IMR-90 (cell line): Measurements from ENCODE around the gene TBCC. TPM values are rescaled to one million over a fixed set of nuclear protein-coding genes. Genes with fewer than 3 reads are reported as not detected.
A peak's percentile ranks its signal among the peaks of the same experiment; 100 is the strongest.

Experiments
- ATAC-seq: fragments of 200-7000 bp; cut with Tn5 transposase; 2 replicates; pipeline ENCODE4 v1.9.1; 2020; ENCODE audit warnings: low read depth, mild to moderate bottlenecking, moderate library complexity
- BruUV-seq: library from RNA; stranded (reverse); fragments of 400-500 nt; replicated peaks from 2 replicates; lab custom pipeline; 2021; lab: Mats Ljungman, UMichigan
- CTCF ChIA-PET: fragments of 300-600 bp; formaldehyde crosslinking; extraction: SDS; loops from one replicate; lab custom pipeline; 2021; ENCODE audit warnings: antibody characterized with exemption; lab: Yijun Ruan, JAX
- POLR2A ChIA-PET: fragments of 300-600 bp; sonication (Branson Sonifier 250); formaldehyde crosslinking; loops from one replicate; lab custom pipeline; 2022; ENCODE audit warnings: antibody characterized with exemption; ENCODE audit not compliant: unreplicated experiment; lab: Charles Lee
- DNase-seq: peaks from one replicate; pipeline ENCODE4 v3.0.0; 2013
- H2AFZ ChIP-seq: replicated peaks from 2 replicates; pipeline ENCODE3; 2013; ENCODE audit warnings: low read length, mild to moderate bottlenecking; ENCODE audit not compliant: poor library complexity
- H2AK5ac ChIP-seq: 2 replicates; pipeline ENCODE4 v1.6.1; 2013; ENCODE audit warnings: low read depth, low read length, inconsistent platforms
- H2AK9ac ChIP-seq: replicated peaks from 2 replicates; pipeline ENCODE3; 2013; ENCODE audit warnings: mild to moderate bottlenecking, low read depth, low read length, moderate library complexity; ENCODE audit not compliant: poor library complexity
- H2BK120ac ChIP-seq: 2 replicates; pipeline ENCODE4 v1.6.1; 2013; ENCODE audit warnings: low read depth, low read length, inconsistent platforms
- H2BK15ac ChIP-seq: 3 replicates; pipeline ENCODE4 v1.6.1; 2013; ENCODE audit warnings: low read depth, low read length, inconsistent platforms
- H2BK20ac ChIP-seq: 2 replicates; pipeline ENCODE4 v1.6.1; 2013; ENCODE audit warnings: low read depth, mild to moderate bottlenecking, inconsistent platforms, low read length, moderate library complexity
- H2BK5ac ChIP-seq: 2 replicates; pipeline ENCODE4 v1.6.1; 2013; ENCODE audit warnings: mild to moderate bottlenecking, low read depth, low read length, inconsistent platforms; ENCODE audit not compliant: poor library complexity, severe bottlenecking
- H3K14ac ChIP-seq: replicated peaks from 2 replicates; pipeline ENCODE4 v1.6.1; 2013; ENCODE audit warnings: low read depth, low read length, inconsistent platforms
- H3K18ac ChIP-seq: 2 replicates; pipeline ENCODE4 v1.6.1; 2013; ENCODE audit warnings: low read depth, low read length, control low read depth
- H3K23ac ChIP-seq: 2 replicates; pipeline ENCODE4 v1.6.1; 2013; ENCODE audit warnings: low read depth, low read length, inconsistent platforms
- H3K27ac ChIP-seq: 2 replicates; pipeline ENCODE4 v1.5.1; 2013; ENCODE audit warnings: mild to moderate bottlenecking, control low read depth, low read length; ENCODE audit not compliant: insufficient read depth
- H3K27me3 ChIP-seq: 2 replicates; pipeline ENCODE4 v1.6.1; 2013; ENCODE audit warnings: low read length; ENCODE audit not compliant: control insufficient read depth, insufficient read depth
- H3K36me3 ChIP-seq: 2 replicates; pipeline ENCODE4 v1.6.1; 2013; ENCODE audit warnings: low read length, mixed read lengths; ENCODE audit not compliant: control insufficient read depth, insufficient read depth
- H3K4ac ChIP-seq: 2 replicates; pipeline ENCODE4 v1.6.1; 2013; ENCODE audit warnings: low read depth, low read length, inconsistent platforms
- H3K4me1 ChIP-seq: 2 replicates; pipeline ENCODE4 v1.6.1; 2013; ENCODE audit warnings: low read length, mixed read lengths; ENCODE audit not compliant: control insufficient read depth, insufficient read depth
- H3K4me2 ChIP-seq: 2 replicates; pipeline ENCODE4 v1.6.1; 2013; ENCODE audit warnings: low read depth, mild to moderate bottlenecking, control low read depth, low read length, moderate library complexity
- H3K4me3 ChIP-seq: 2 replicates; pipeline ENCODE4 v1.5.1; 2013; ENCODE audit warnings: low read depth, mild to moderate bottlenecking, control low read depth, low read length, moderate library complexity; ENCODE audit not compliant: insufficient read depth
- H3K56ac ChIP-seq: 2 replicates; pipeline ENCODE4 v1.6.1; 2013; ENCODE audit warnings: low read length, inconsistent platforms; ENCODE audit not compliant: insufficient read depth; ENCODE audit errors: extremely low read depth
- H3K79me1 ChIP-seq, 2 experiments: 2 replicates each; pipeline ENCODE4 v1.6.1; 2013; ENCODE audit warnings: low read length in 2 of 2, inconsistent platforms in 1 of 2, low read depth in 1 of 2
- H3K9ac ChIP-seq: 2 replicates; pipeline ENCODE4 v1.6.1; 2013; ENCODE audit warnings: low read depth, low read length, control low read depth
- H3K9me1 ChIP-seq: 2 replicates; pipeline ENCODE4 v1.6.1; 2013; ENCODE audit warnings: low read length, inconsistent platforms; ENCODE audit not compliant: insufficient read depth
- H3K9me3 ChIP-seq: 2 replicates; pipeline ENCODE4 v1.6.1; 2013; ENCODE audit warnings: low read length; ENCODE audit not compliant: control insufficient read depth, insufficient read depth
- H4K20me1 ChIP-seq: 2 replicates; pipeline ENCODE4 v1.6.1; 2013; ENCODE audit warnings: low read length, inconsistent platforms; ENCODE audit not compliant: insufficient read depth
- H4K5ac ChIP-seq: 2 replicates; pipeline ENCODE4 v1.6.1; 2013; ENCODE audit warnings: mild to moderate bottlenecking, low read depth, low read length, control low read depth
- H4K8ac ChIP-seq, 2 experiments: 2 replicates each; pipeline ENCODE4 v1.6.1; 2013; ENCODE audit warnings: low read depth in 2 of 2, low read length in 2 of 2, control low read depth in 1 of 2, inconsistent platforms in 1 of 2
- H4K91ac ChIP-seq: 2 replicates; pipeline ENCODE4 v1.6.1; 2013; ENCODE audit warnings: low read depth, low read length, inconsistent platforms; ENCODE audit not compliant: insufficient read depth
- BHLHE40 ChIP-seq: fragments of 150-350 bp; IDR thresholded peaks from 2 replicates; pipeline ENCODE4 v1.6.1; 2016; ENCODE audit warnings: mild to moderate bottlenecking, low read depth, low read length
- CHD1 ChIP-seq: IDR thresholded peaks from 2 replicates; pipeline ENCODE4 v1.6.1; 2012; ENCODE audit warnings: low read depth, low read length, improper control_type of control experiment
- FOS ChIP-seq: fragments of 150-350 bp; IDR thresholded peaks from 2 replicates; pipeline ENCODE4 v1.6.1; 2016; ENCODE audit warnings: low read depth, low read length
- MAFK ChIP-seq: IDR thresholded peaks from 2 replicates; pipeline ENCODE4 v1.6.1; 2012; ENCODE audit warnings: low read depth, low read length, improper control_type of control experiment
- MAZ ChIP-seq: IDR thresholded peaks from 2 replicates; pipeline ENCODE4 v1.6.1; 2012; ENCODE audit warnings: low read depth, mild to moderate bottlenecking, low read length, improper control_type of control experiment, moderate library complexity, borderline replicate concordance
- MXI1 ChIP-seq: IDR thresholded peaks from 2 replicates; pipeline ENCODE4 v1.6.1; 2012; ENCODE audit warnings: low read depth, mild to moderate bottlenecking, low read length, moderate library complexity, borderline replicate concordance
- NFE2L2 ChIP-seq: fragments of 150-350 bp; IDR thresholded peaks from 2 replicates; pipeline ENCODE4 v1.6.1; 2016; ENCODE audit warnings: low read depth, mild to moderate bottlenecking, low read length
- POLR2A ChIP-seq: IDR thresholded peaks from 2 replicates; pipeline ENCODE4 v1.6.1; 2012; ENCODE audit warnings: mild to moderate bottlenecking, low read depth, low read length
- RAD21 ChIP-seq: IDR thresholded peaks from 2 replicates; pipeline ENCODE4 v1.6.1; 2012; ENCODE audit warnings: low read length, improper control_type of control experiment
- RCOR1 ChIP-seq: IDR thresholded peaks from 2 replicates; pipeline ENCODE4 v1.6.1; 2012; ENCODE audit warnings: mild to moderate bottlenecking, low read length, improper control_type of control experiment; ENCODE audit not compliant: insufficient replicate concordance
- RFX5 ChIP-seq: IDR thresholded peaks from 2 replicates; pipeline ENCODE4 v1.8.0; 2012; ENCODE audit warnings: low read depth, mild to moderate bottlenecking, low read length, moderate library complexity
- SMC3 ChIP-seq: fragments of 150-350 bp; IDR thresholded peaks from 2 replicates; pipeline ENCODE4 v1.6.1; 2016; ENCODE audit warnings: low read depth, mild to moderate bottlenecking, antibody characterized with exemption, low read length, moderate library complexity
- WGBS, 2 experiments: methylation state at CpG; one replicate each; pipeline versions ENCODE4 v1.1.5 to v1.1.7; 2013; ENCODE audit warnings: missing lambda C conversion rate in 2 of 2; ENCODE audit not compliant: insufficient read length in 1 of 2; ENCODE audit errors: extremely low coverage in 2 of 2; 5-methylcytosine and 5-hydroxymethylcytosine counted together
- dilution Hi-C: fragments of 300-500 bp; cut with HindIII; formaldehyde crosslinking; loops from one replicate; pipeline ENCODE4 v1.14.3; 2018; ENCODE audit warnings: low sequenced_read_pairs; ENCODE audit not compliant: unreplicated experiment
- in situ Hi-C: fragments of 300-500 bp; cut with MboI; formaldehyde crosslinking; loops from 3 replicates; pipeline ENCODE4 v1.14.3; 2019; ENCODE audit warnings: low sequenced_read_pairs, inconsistent platforms, mixed read lengths
- intact Hi-C: fragments of 100-400 bp; cut with micrococcal nuclease; formaldehyde crosslinking; loops from 2 replicates; pipeline ENCODE4 v1.10.0; 2022
- polyA plus RNA-seq, 3 experiments: library from polyadenylated mRNA; depleted of rRNA; stranded (reverse); fragments of >200 nt; gene quantifications; 2 replicates each; pipeline ENCODE4 v1.2.3, GENCODE V29; 2012; ENCODE audit warnings: low replicate concordance in 1 of 3
- total RNA-seq: library from RNA; depleted of rRNA; stranded (reverse); fragments of >200 nt; gene quantifications from 2 replicates; pipeline ENCODE4 v1.2.3, GENCODE V29; 2012
- TF ChIP-seq, protein P1 (sequence below): fragments of 150-350 bp; IDR thresholded peaks from 2 replicates; pipeline ENCODE4 v1.6.1; 2016; ENCODE audit warnings: low read depth, mild to moderate bottlenecking, low read length, moderate library complexity, borderline replicate concordance
- TF ChIP-seq, protein P2 (sequence below): fragments of 150-350 bp; IDR thresholded peaks from 2 replicates; pipeline ENCODE4 v1.6.1; 2017; ENCODE audit warnings: mild to moderate bottlenecking, antibody characterized with exemption, low read length, low read depth

The TBCC gene
- total and polyA plus RNA-seq, 2 of the 4 experiments (the other 2 are of a cell fraction) = 23.0 to 32.6 TPM

DNA sequence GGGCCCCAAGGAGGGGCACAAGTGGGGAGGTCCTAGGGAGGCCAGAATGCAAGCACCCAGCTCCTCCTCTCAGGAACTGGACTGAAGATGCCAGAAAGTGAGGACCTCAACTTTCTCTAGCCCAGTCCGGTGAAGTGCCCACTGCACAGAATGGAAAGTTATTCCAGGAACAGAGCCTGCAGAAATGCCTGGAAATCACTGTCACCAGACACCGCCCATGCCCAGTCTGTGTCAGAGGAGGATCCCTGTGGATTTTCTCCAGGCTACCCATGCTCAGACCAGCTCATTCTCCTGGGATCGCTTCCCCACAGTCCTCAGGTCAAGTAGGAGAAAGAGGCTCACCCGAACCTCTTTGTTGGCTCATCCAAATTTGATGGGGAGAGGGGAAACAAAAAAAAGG is 30.0 kb downstream of the TBCC start:
- BruUV-seq = no TSS peak
- dilution Hi-C loops = no loop called here

More for the DNA sequence above, 30.0 kb downstream of the TBCC start:
- H4K20me1 ChIP-seq = no peaks in the 10 kb centered on the region
- H3K27me3 ChIP-seq = no peaks in the 10 kb centered on the region
- peaks cover 9% of the 10 kb centered on the region for H3K9me3 ChIP-seq
- ChIA-PET CTCF (interaction anchor here (0.7 kb wide), 1 partner anchor 28 kb away, joined by 9 read pairs; no protein-coding TSS in a partner anchor), POLR2A (no interaction called here)
- H2AK9ac ChIP-seq = no peak overlapping the region
- DNase-seq (no peak), ATAC-seq (no peak)
- H3K4me1 ChIP-seq = peaks cover 7% of the 10 kb centered on the region
- no peak overlapping the region for H3K4me3 ChIP-seq
- H2BK20ac ChIP-seq = no peak overlapping the region
- in situ Hi-C loops = no loop called here
- H2BK5ac ChIP-seq = no peak overlapping the region
- no peak overlapping the region for H2AFZ ChIP-seq
- no peak for TF ChIP-seq FOS
- TF ChIP-seq RAD21 = no peak
- TF ChIP-seq CHD1 = no peak
- TF ChIP-seq RCOR1 = no peak
- TF ChIP-seq, protein P1, sequence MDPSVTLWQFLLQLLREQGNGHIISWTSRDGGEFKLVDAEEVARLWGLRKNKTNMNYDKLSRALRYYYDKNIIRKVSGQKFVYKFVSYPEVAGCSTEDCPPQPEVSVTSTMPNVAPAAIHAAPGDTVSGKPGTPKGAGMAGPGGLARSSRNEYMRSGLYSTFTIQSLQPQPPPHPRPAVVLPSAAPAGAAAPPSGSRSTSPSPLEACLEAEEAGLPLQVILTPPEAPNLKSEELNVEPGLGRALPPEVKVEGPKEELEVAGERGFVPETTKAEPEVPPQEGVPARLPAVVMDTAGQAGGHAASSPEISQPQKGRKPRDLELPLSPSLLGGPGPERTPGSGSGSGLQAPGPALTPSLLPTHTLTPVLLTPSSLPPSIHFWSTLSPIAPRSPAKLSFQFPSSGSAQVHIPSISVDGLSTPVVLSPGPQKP = no peak
- no peak for TF ChIP-seq MXI1
- TF ChIP-seq, protein P2, sequence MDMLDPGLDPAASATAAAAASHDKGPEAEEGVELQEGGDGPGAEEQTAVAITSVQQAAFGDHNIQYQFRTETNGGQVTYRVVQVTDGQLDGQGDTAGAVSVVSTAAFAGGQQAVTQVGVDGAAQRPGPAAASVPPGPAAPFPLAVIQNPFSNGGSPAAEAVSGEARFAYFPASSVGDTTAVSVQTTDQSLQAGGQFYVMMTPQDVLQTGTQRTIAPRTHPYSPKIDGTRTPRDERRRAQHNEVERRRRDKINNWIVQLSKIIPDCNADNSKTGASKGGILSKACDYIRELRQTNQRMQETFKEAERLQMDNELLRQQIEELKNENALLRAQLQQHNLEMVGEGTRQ = no peak
- TF ChIP-seq NFE2L2 = no peak
- TF ChIP-seq BHLHE40 = no peak
- TF ChIP-seq SMC3 = no peak
- TF ChIP-seq MAFK = no peak
- TF ChIP-seq POLR2A = no peak
- no peak for TF ChIP-seq RFX5
- no peak for TF ChIP-seq MAZ
- H3K4me2 ChIP-seq = no peak overlapping the region
- no peak overlapping the region for H4K8ac ChIP-seq
- no peak overlapping the region; the same call in 1 of the 2 replicates for H2BK120ac ChIP-seq
- no peak overlapping the region for H3K27ac ChIP-seq
- peak overlapping the region; percentile 49; the same call in 1 of the 3 replicates for H2BK15ac ChIP-seq
- intact Hi-C loops = no loop called here
- no peak overlapping the region for H4K5ac ChIP-seq
- 0 out of 2 replicates have a peak overlapping the region, but pooled peaks have one; percentile 4 for H2AK5ac ChIP-seq
- no peak overlapping the region for H4K91ac ChIP-seq
- no peak overlapping the region for H3K23ac ChIP-seq
- H3K9me1 ChIP-seq = 0 out of 2 replicates have a peak, but pooled peaks cover 3% of the 10 kb centered on the region
- no peak overlapping the region for H3K56ac ChIP-seq
- H3K18ac ChIP-seq = no peak overlapping the region
- H3K79me1 ChIP-seq = peaks cover 0 to 5% of the 10 kb centered on the region in 2 experiments; a peak in 3 of 4 replicates
- 100% methylated on average over 1 of the region's 4 CpGs; no CpG with 5 or more reads in 1 of the 2 experiments for WGBS, 2 experiments
- H3K14ac ChIP-seq = no peak overlapping the region
- no peaks in the 10 kb centered on the region for H3K36me3 ChIP-seq
- no peak overlapping the region for H3K9ac ChIP-seq
- no peak overlapping the region for H3K4ac ChIP-seq
